ENCODE results near the gene CSRP3.

Gene CSRP3

GRCh38 chr11:19201737-19202605 is at the start of gene CSRP3:
CSRP3 (minus strand) TSS chr11:19201983; CDS start chr11:19192448, 9,535 bp downstream.
- no peak for DNase-seq (ENCODE audit: low read depth in 2 of 2)

GRCh38 chr11:19251577-19251976 is 49.8 kb upstream of the CSRP3 start:
- DNase-seq (ENCODE audit: low read depth in 2 of 2) = no peak

GRCh38 chr11:19246816-19247215 is 45.0 kb upstream of the CSRP3 start:
- no peak for DNase-seq (ENCODE audit: low read depth in 2 of 2)

- no peak for DNase-seq (ENCODE audit: low read depth in 2 of 2)
Observed at GRCh38 chr11:19245351-19245750, 43.6 kb upstream of the CSRP3 start.

GRCh38 chr11:19244621-19245020 is 42.8 kb upstream of the CSRP3 start:
- no peak for DNase-seq (ENCODE audit: low read depth in 2 of 2)

GRCh38 chr11:19244084-19244483 is 42.3 kb upstream of the CSRP3 start:
- DNase-seq (ENCODE audit: low read depth in 2 of 2) = no peak

- DNase-seq (ENCODE audit: low read depth in 2 of 2) = no peak
Observed at GRCh38 chr11:19243613-19244012, 41.8 kb upstream of the CSRP3 start.

- no peak for DNase-seq (ENCODE audit: low read depth in 2 of 2)
Observed at GRCh38 chr11:19243143-19243542, 41.4 kb upstream of the CSRP3 start.

- DNase-seq (ENCODE audit: low read depth in 2 of 2) = no peak
Observed at GRCh38 chr11:19242179-19242932, 40.6 kb upstream of the CSRP3 start.

- DNase-seq (ENCODE audit: low read depth in 2 of 2) = peak; percentile 29 to 39
Observed at GRCh38 chr11:19241260-19242178, 39.7 kb upstream of the CSRP3 start.

GRCh38 chr11:19240420-19241259 is 38.9 kb upstream of the CSRP3 start, which contains the start of gene E2F8:
E2F8 (minus strand) TSS chr11:19240945; CDS start chr11:19240121, 824 bp downstream.
- peak; percentile 89 to 90 for DNase-seq (ENCODE audit: low read depth in 2 of 2)

GRCh38 chr11:19239039-19239438 is 37.3 kb upstream of the CSRP3 start:
- DNase-seq (ENCODE audit: low read depth in 2 of 2) = no peak

- no peak for DNase-seq (ENCODE audit: low read depth in 2 of 2)
Observed at GRCh38 chr11:19237813-19238212, 36.0 kb upstream of the CSRP3 start.

GRCh38 chr11:19237381-19237780 is 35.6 kb upstream of the CSRP3 start:
- no peak for DNase-seq (ENCODE audit: low read depth in 2 of 2)

GRCh38 chr11:19234231-19234817 is 32.5 kb upstream of the CSRP3 start:
- DNase-seq (ENCODE audit: low read depth in 2 of 2) = no peak

- no peak for DNase-seq (ENCODE audit: low read depth in 2 of 2)
Observed at GRCh38 chr11:19232910-19233503, 31.2 kb upstream of the CSRP3 start.

- DNase-seq (ENCODE audit: low read depth in 2 of 2) = no peak
Observed at GRCh38 chr11:19229671-19230070, 27.9 kb upstream of the CSRP3 start.

GRCh38 chr11:19228968-19229367 is 27.2 kb upstream of the CSRP3 start:
- no peak for DNase-seq (ENCODE audit: low read depth in 2 of 2)

- DNase-seq (ENCODE audit: low read depth in 2 of 2) = no peak
Observed at GRCh38 chr11:19226378-19227195, 24.8 kb upstream of the CSRP3 start.

Measured in stimulated activated CD8-positive, alpha-beta memory T cell treated with anti-CD3 and anti-CD28 coated beads, Interleukin-15, amount 100 ng/mL, for 48 hours (primary cell).